ENCODE results near the gene RGS14.

RGS14 gene

GRCh38 chr5:177357459-177358351, at the start of gene RGS14:
RGS14 (plus strand) TSS chr5:177357924; CDS start chr5:177358025, 101 bp downstream.
- peak; percentile 65 for DNase-seq (ENCODE audit: low read depth)

- DNase-seq (ENCODE audit: low read depth), result no peak
Measured at GRCh38 chr5:177308740-177309139, 49.0 kb upstream of the RGS14 start.

- DNase-seq (ENCODE audit: low read depth), result peak; percentile 47
Measured at GRCh38 chr5:177309351-177310191, 48.2 kb upstream of the RGS14 start.

GRCh38 chr5:177310332-177310731, 47.4 kb upstream of the RGS14 start:
- no peak for DNase-seq (ENCODE audit: low read depth)

- DNase-seq (ENCODE audit: low read depth), result no peak
Measured at GRCh38 chr5:177310757-177311391, 46.9 kb upstream of the RGS14 start.

- no peak for DNase-seq (ENCODE audit: low read depth)
Measured at GRCh38 chr5:177311392-177311722, 46.4 kb upstream of the RGS14 start.

GRCh38 chr5:177311723-177312648, 45.7 kb upstream of the RGS14 start, which contains the start of gene MXD3:
MXD3 (minus strand) TSS chr5:177311898; CDS start chr5:177311830, 68 bp downstream.
- DNase-seq (ENCODE audit: low read depth), result peak; percentile 92

- DNase-seq (ENCODE audit: low read depth), result no peak
Measured at GRCh38 chr5:177312649-177313181, 45.0 kb upstream of the RGS14 start.

GRCh38 chr5:177313561-177314259, 44.0 kb upstream of the RGS14 start:
- DNase-seq (ENCODE audit: low read depth), result no peak

GRCh38 chr5:177314376-177315342, 43.1 kb upstream of the RGS14 start:
- DNase-seq (ENCODE audit: low read depth), result no peak

GRCh38 chr5:177315411-177315810, 42.3 kb upstream of the RGS14 start:
- no peak for DNase-seq (ENCODE audit: low read depth)

- DNase-seq (ENCODE audit: low read depth), result no peak
Measured at GRCh38 chr5:177316005-177316404, 41.7 kb upstream of the RGS14 start.

GRCh38 chr5:177317959-177318377, 39.8 kb upstream of the RGS14 start:
- no peak for DNase-seq (ENCODE audit: low read depth)

GRCh38 chr5:177319913-177320588, 37.7 kb upstream of the RGS14 start:
- DNase-seq (ENCODE audit: low read depth), result no peak

GRCh38 chr5:177320879-177321278, 36.8 kb upstream of the RGS14 start:
- no peak for DNase-seq (ENCODE audit: low read depth)

GRCh38 chr5:177325868-177326381, 31.8 kb upstream of the RGS14 start:
- no peak for DNase-seq (ENCODE audit: low read depth)

- no peak for DNase-seq (ENCODE audit: low read depth)
Measured at GRCh38 chr5:177327539-177328522, 29.9 kb upstream of the RGS14 start.

Measured in T-helper 22 cell (primary cell).